DMS 273 (cell line): ENCODE results near the gene UBTD1.

Source experiments
- DNase-seq: peaks from one replicate; lab custom pipeline; 2025; ENCODE audit not compliant: unreplicated experiment; lab: John Stamatoyannopoulos, UW

The UBTD1 gene

GRCh38 chr10:97482381-97482780 lies 16.3 kb upstream of the UBTD1 start:
- no peak for DNase-seq

- no peak for DNase-seq
Observed at GRCh38 chr10:97483506-97483905, 15.2 kb upstream of the UBTD1 start.

- no peak for DNase-seq
Observed at GRCh38 chr10:97483921-97484320, 14.8 kb upstream of the UBTD1 start.

GRCh38 chr10:97485647-97486281 lies 13.0 kb upstream of the UBTD1 start:
- DNase-seq, result no peak

- DNase-seq, result peak; percentile 82
Observed at GRCh38 chr10:97490592-97490991, 8.1 kb upstream of the UBTD1 start.

- DNase-seq, result no peak
Observed at GRCh38 chr10:97494151-97494550, 4.6 kb upstream of the UBTD1 start.

GRCh38 chr10:97494863-97495506 lies 3.7 kb upstream of the UBTD1 start:
- peak; percentile 11 for DNase-seq

- peak; percentile 91 for DNase-seq
Observed at GRCh38 chr10:97497572-97498075, 1.1 kb upstream of the UBTD1 start.

GRCh38 chr10:97498076-97498840 lies 466 bp upstream of the UBTD1 start, which contains the start of gene MMS19:
MMS19 (minus strand) TSS chr10:97498422; CDS start chr10:97498384, 38 bp downstream.
- DNase-seq, result peak; percentile 98

- DNase-seq, result peak; percentile 68
Observed at GRCh38 chr10:97499561-97500296, 1.0 kb downstream of the UBTD1 start.

- no peak for DNase-seq
Observed at GRCh38 chr10:97500297-97500575, 1.5 kb downstream of the UBTD1 start.

GRCh38 chr10:97502916-97503315 lies 4.2 kb downstream of the UBTD1 start:
- DNase-seq, result no peak

- DNase-seq, result no peak
Observed at GRCh38 chr10:97503406-97503805, 4.7 kb downstream of the UBTD1 start.

- no peak for DNase-seq
Observed at GRCh38 chr10:97505152-97505551, 6.4 kb downstream of the UBTD1 start.

- no peak for DNase-seq
Observed at GRCh38 chr10:97506199-97506991, 7.7 kb downstream of the UBTD1 start.

GRCh38 chr10:97508342-97508741 lies 9.6 kb downstream of the UBTD1 start:
- no peak for DNase-seq

- DNase-seq, result no peak
Observed at GRCh38 chr10:97509120-97509680, 10.5 kb downstream of the UBTD1 start.

GRCh38 chr10:97510686-97511085 lies 12.0 kb downstream of the UBTD1 start:
- DNase-seq, result no peak

GRCh38 chr10:97511711-97512440 lies 13.2 kb downstream of the UBTD1 start:
- no peak for DNase-seq

- DNase-seq, result no peak
Observed at GRCh38 chr10:97512993-97513392, 14.3 kb downstream of the UBTD1 start.
